CD4-positive, alpha-beta T cell (primary cell): ENCODE data around the gene ARID1B. TPM values are rescaled to one million over a fixed set of nuclear protein-coding genes. Genes with fewer than 3 reads are reported as not detected.
A peak's percentile ranks its signal among the peaks of the same experiment; 100 is the strongest.

Experiments
- ATAC-seq: fragments of 200-7000 bp; cut with Tn5 transposase; one replicate; pipeline ENCODE4 v1.10.0; 2022; ENCODE audit warnings: mild to moderate bottlenecking; ENCODE audit not compliant: poor library complexity
- CTCF ChIA-PET: fragments of 350-600 bp; sonication (Branson Sonifier 250); formaldehyde crosslinking; loops from one replicate; lab custom pipeline; 2021; ENCODE audit warnings: antibody characterized with exemption, inconsistent platforms; lab: Charles Lee
- POLR2A ChIA-PET: fragments of 350-600 bp; sonication (Branson Sonifier 250); formaldehyde crosslinking; loops from one replicate; lab custom pipeline; 2021; ENCODE audit warnings: antibody characterized with exemption, inconsistent platforms; lab: Charles Lee
- DNase-seq, 14 experiments: peaks; one replicate each; pipeline ENCODE4 v3.0.0-alpha.2; 2013 to 2020; ENCODE audit warnings: mixed read lengths in 2 of 14
- H3K27ac ChIP-seq, 2 donors: one replicate each; pipeline versions ENCODE4 v1.5.1 to v1.7.0; 2013; ENCODE audit warnings: low read length in 2 of 2, low read depth in 1 of 2, mild to moderate bottlenecking in 1 of 2
- H3K27me3 ChIP-seq, 2 experiments: 1 replicate in 1 of 2; 2 replicates in 1 of 2; pipeline versions ENCODE4 v1.6.1 to v1.7.0; 2013; ENCODE audit warnings: low read length in 2 of 2, control low read depth in 1 of 2, mild to moderate bottlenecking in 1 of 2, moderate library complexity in 1 of 2; ENCODE audit not compliant: insufficient read depth in 2 of 2, control insufficient read depth in 1 of 2
- H3K36me3 ChIP-seq: one replicate; pipeline ENCODE4 v1.6.1; 2013; ENCODE audit warnings: low read length, control low read depth; ENCODE audit not compliant: insufficient read depth
- H3K4me1 ChIP-seq: one replicate; pipeline ENCODE4 v1.6.1; 2013; ENCODE audit warnings: low read length, control low read depth; ENCODE audit not compliant: insufficient read depth
- H3K4me3 ChIP-seq: one replicate; pipeline ENCODE4 v1.5.1; 2013; ENCODE audit warnings: mild to moderate bottlenecking, low read length, moderate library complexity
- H3K9me3 ChIP-seq, 2 experiments: 1 replicate in 1 of 2; 2 replicates in 1 of 2; pipeline versions ENCODE4 v1.6.1 to v1.7.0; 2013; ENCODE audit warnings: low read length in 2 of 2, mild to moderate bottlenecking in 2 of 2, control low read depth in 1 of 2, moderate library complexity in 1 of 2; ENCODE audit not compliant: control insufficient read depth in 1 of 2, insufficient read depth in 1 of 2
- H3K27ac Mint-ChIP-seq: one replicate; pipeline ENCODE4 v1.8.0; 2020; ENCODE audit warnings: mixed read lengths
- H3K27me3 Mint-ChIP-seq: one replicate; pipeline ENCODE4 v1.8.0; 2021; ENCODE audit warnings: mixed read lengths
- H3K36me3 Mint-ChIP-seq: one replicate; pipeline ENCODE4 v1.8.0; 2021; ENCODE audit warnings: low read depth, mixed read lengths
- H3K4me1 Mint-ChIP-seq: one replicate; pipeline ENCODE4 v1.8.0; 2021; ENCODE audit warnings: low read depth, mixed read lengths
- H3K4me3 Mint-ChIP-seq: one replicate; pipeline ENCODE4 v1.8.0; 2020; ENCODE audit warnings: mild to moderate bottlenecking, mixed read lengths
- H3K9me3 Mint-ChIP-seq: one replicate; pipeline ENCODE4 v1.8.0; 2020; ENCODE audit warnings: mixed read lengths
- intact Hi-C, 2 experiments: fragments of 100-400 bp; cut with DNase I in 1 of 2; cut with micrococcal nuclease in 1 of 2; formaldehyde crosslinking; loops; one replicate each; pipeline versions ENCODE4 v1.15.1 to v1.9.0; 2023 to 2025; cut with DNase I, micrococcal nuclease
- total RNA-seq, 174 experiments: library from RNA in 2 of 174; stranded (reverse) in 2 of 174; gene quantifications; one replicate each; pipeline ENCODE4 v1.2.3 and lab custom pipeline; 2021 to 2026
- TF ChIP-seq, protein P1 (sequence below): fragments of 200-600 bp; IDR thresholded peaks from one replicate; pipeline ENCODE4 v1.8.0; 2022; ENCODE audit warnings: antibody characterized with exemption, mild to moderate bottlenecking

ARID1B gene
- total RNA-seq, 2 experiments from 2014 or later = 120 to 125 TPM

- Histone ChIP-seq H3K4me3 (no peak overlapping the region), H3K36me3 (no peaks in the 10 kb centered on the region), H3K4me1 (no peaks in the 10 kb centered on the region), H3K27ac (no peak overlapping the region), H3K27me3 (no peaks in the 10 kb centered on the region), H3K9me3 (no peaks in the 10 kb centered on the region)
- intact Hi-C loops = no loop called here
- DNase-seq (no peak), ATAC-seq (no peak)
- no peak overlapping the region for H3K27ac Mint-ChIP-seq
- no peak overlapping the region for H3K4me3 Mint-ChIP-seq
- TF ChIP-seq, protein P1, sequence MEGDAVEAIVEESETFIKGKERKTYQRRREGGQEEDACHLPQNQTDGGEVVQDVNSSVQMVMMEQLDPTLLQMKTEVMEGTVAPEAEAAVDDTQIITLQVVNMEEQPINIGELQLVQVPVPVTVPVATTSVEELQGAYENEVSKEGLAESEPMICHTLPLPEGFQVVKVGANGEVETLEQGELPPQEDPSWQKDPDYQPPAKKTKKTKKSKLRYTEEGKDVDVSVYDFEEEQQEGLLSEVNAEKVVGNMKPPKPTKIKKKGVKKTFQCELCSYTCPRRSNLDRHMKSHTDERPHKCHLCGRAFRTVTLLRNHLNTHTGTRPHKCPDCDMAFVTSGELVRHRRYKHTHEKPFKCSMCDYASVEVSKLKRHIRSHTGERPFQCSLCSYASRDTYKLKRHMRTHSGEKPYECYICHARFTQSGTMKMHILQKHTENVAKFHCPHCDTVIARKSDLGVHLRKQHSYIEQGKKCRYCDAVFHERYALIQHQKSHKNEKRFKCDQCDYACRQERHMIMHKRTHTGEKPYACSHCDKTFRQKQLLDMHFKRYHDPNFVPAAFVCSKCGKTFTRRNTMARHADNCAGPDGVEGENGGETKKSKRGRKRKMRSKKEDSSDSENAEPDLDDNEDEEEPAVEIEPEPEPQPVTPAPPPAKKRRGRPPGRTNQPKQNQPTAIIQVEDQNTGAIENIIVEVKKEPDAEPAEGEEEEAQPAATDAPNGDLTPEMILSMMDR = no peak
- no peaks in the 10 kb centered on the region for H3K27me3 Mint-ChIP-seq
- no peaks in the 10 kb centered on the region for H3K4me1 Mint-ChIP-seq
- peaks cover 9% of the 10 kb centered on the region for H3K36me3 Mint-ChIP-seq
- POLR2A ChIA-PET = no interaction called here
- CTCF ChIA-PET = no interaction called here
- no peaks in the 10 kb centered on the region for H3K9me3 Mint-ChIP-seq
These were observed 436.9 kb downstream of the ARID1B start for GRCh38 chr6:157213907-157214565.

DNA sequence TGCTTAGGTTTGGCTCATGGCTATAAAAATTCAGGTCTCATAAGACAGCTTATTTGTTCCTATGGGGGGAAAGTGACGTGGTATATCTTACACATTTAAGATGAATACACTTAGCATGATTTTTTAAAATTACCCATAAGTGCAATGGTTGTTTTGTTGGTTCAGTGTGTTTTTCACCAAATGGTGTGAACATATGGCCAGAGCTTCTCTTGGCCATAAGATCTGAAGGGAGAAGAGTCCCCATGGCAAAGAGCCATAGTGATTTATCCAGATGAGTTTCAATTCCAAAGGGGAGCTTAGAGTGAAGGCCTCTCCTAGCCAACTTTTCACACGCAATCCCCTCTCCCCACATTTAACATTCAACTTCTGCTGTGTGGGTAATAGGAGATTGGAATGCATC lies 438.5 kb downstream of the ARID1B start:
- ChIA-PET POLR2A (no interaction called here), CTCF (no interaction called here)
- Mint-ChIP-seq H3K27ac (no peak overlapping the region), H3K36me3 (no peaks in the 10 kb centered on the region), H3K9me3 (no peaks in the 10 kb centered on the region), H3K27me3 (no peaks in the 10 kb centered on the region), H3K4me1 (peaks cover 2% of the 10 kb centered on the region), H3K4me3 (no peak overlapping the region)
- DNase-seq (no peak), ATAC-seq (no peak)
- Histone ChIP-seq H3K4me1 (peaks cover 4% of the 10 kb centered on the region), H3K4me3 (no peak overlapping the region), H3K27ac (no peak overlapping the region), H3K36me3 (no peaks in the 10 kb centered on the region), H3K27me3 (no peaks in the 10 kb centered on the region), H3K9me3 (no peaks in the 10 kb centered on the region)
- intact Hi-C loops = no loop called here
- TF ChIP-seq, protein P1 = no peak

DNA sequence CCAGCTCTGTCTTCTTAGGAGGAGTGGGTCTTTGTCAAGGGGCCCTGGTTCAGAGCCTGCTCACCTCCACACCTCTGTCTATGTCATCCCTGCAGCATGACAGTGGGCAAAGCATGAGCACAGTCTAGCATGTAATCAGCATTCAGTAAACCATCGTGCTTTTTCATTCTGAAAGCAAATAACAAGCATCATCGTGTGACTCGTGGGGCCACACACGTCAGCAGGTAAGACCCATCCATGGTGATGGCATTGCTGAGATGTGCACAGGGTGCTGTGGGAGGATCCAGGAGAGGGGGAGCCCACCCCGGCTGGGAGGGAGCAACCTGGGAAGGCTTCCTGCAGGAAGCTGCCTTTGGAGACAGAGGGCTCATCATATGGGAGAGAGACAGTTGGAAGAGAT lies 439.4 kb downstream of the ARID1B start:
- no peaks in the 10 kb centered on the region for H3K36me3 ChIP-seq
- H3K9me3 ChIP-seq = no peaks in the 10 kb centered on the region
- DNase-seq (no peak), ATAC-seq (no peak)
- Mint-ChIP-seq H3K27me3 (no peaks in the 10 kb centered on the region), H3K4me3 (peak overlapping the region; percentile 11), H3K9me3 (no peaks in the 10 kb centered on the region), H3K4me1 (peaks cover 10% of the 10 kb centered on the region), H3K27ac (no peak overlapping the region), H3K36me3 (no peaks in the 10 kb centered on the region)
- CTCF ChIA-PET = no interaction called here
- TF ChIP-seq, protein P1 = no peak
- no peaks in the 10 kb centered on the region for H3K27me3 ChIP-seq
- H3K4me1 ChIP-seq = peaks cover 11% of the 10 kb centered on the region
- POLR2A ChIA-PET = no interaction called here
- no peak overlapping the region for H3K27ac ChIP-seq
- H3K4me3 ChIP-seq = no peak overlapping the region
- intact Hi-C loops = no loop called here
